Central memory CD4-positive, alpha-beta T cell (primary cell): ENCODE data around the gene GPR142.

Experiments
- DNase-seq: peaks from one replicate; pipeline ENCODE4 v3.0.0; 2022

The GPR142 gene

DNA sequence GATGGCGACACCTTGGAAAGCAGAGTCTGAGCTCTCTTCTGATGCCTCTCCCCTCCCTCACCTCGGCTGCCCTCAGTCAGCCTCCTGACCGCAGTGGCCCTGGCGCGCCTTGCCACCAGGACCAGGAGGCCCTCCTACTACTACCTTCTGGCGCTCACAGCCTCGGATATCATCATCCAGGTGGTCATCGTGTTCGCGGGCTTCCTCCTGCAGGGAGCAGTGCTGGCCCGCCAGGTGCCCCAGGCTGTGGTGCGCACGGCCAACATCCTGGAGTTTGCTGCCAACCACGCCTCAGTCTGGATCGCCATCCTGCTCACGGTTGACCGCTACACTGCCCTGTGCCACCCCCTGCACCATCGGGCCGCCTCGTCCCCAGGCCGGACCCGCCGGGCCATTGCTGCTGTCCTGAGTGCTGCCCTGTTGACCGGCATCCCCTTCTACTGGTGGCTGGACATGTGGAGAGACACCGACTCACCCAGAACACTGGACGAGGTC, 4.4 kb downstream of the GPR142 start:
- DNase-seq, result no peak

- DNase-seq, result no peak
Observed at GRCh38 chr17:74372426-74372825, 5.1 kb downstream of the GPR142 start.

DNA sequence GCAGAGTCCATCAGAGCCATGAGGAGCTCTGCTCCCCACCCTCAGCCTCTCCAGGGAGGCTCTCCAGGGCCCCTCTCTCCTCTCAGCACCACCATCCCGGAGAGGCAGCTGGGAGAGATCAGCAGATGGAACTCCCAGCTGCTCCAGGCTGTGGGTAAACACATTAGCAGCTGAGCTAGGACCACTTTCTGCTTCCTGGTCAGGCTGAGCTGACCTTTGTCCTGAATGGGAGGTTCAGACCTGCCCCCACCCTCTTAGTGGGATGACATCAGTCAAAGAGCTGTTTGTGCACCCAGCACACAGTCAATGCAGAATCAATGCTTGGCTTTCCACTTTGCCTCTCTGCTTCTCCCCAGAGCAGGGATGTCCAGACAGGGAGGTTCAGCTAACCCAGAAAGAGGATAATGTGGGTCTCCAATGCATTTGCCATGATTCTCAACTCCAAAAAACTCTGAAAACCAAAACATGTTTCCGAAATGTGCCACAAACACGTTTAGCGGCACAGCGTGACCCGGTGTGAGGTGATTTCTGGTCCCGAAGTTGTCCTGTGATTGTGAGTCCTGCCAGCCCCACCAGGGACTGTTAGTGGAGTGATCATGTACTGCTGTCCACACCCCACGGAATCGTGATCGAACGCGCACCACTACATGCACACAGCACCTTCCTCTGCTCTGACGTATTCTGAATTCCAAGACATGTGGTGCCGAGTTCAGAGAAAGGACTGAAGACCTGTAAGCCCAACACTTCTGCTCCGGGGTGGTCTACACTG, 6.7 kb downstream of the GPR142 start:
- DNase-seq, result no peak

GRCh38 chr17:74374858-74375257, 7.6 kb downstream of the GPR142 start:
- no peak for DNase-seq

DNA sequence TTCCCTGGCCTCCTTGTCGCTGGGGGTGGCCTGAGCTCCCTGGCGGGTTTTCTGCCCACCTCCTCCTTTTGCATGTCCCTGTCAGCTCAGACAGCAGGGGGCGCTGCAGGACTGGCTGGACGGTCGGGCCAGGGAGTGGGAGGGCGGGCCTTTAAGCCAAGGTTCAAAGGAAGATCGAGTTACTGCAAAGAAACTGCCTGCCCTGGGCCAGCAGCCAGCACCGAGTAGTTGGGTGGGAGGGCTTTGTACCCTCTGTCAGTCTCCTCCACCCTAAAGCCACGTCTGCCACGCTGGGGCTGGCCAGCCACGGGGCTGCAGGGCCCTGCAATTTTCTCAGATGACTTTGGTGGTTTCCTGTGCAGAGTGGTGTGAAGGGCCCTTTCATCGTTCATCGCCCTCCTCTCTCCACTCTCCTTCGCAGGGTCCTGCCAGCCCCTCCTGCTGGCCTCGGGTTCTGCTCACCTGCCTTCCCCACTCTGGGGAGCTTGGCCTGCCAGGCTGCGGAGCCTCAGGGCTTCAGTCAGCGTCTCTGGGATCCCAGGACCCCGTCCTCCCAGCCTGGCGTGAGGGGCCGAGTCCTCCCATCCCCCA, 12.3 kb downstream of the GPR142 start:
- peak; percentile 82 for DNase-seq

- DNase-seq, result no peak
Observed at GRCh38 chr17:74380086-74380958, 13.0 kb downstream of the GPR142 start.

- DNase-seq, result no peak
Observed at GRCh38 chr17:74380959-74381808, 13.9 kb downstream of the GPR142 start.

DNA sequence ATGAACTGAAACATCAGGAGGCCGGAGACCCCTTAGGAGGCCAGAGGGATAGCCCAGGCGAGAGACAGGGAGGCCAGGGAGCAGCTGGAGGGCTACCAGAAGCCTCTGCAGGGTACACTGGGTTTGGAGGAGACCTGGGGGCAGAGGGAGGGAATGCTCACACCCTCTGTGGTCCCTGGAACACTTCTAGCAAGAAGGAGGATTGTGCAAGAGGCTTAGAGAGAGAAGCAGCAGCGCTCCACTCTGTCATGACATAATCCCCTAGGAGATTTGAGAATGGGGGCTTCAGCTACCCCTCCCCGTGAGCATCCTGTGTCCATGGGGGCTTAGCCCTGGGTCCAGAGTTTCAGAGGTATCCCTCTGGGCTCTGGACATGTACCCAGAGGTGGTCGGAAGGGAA, 15.8 kb downstream of the GPR142 start:
- no peak for DNase-seq

GRCh38 chr17:74385201-74385600, 17.9 kb downstream of the GPR142 start:
- DNase-seq, result no peak

- no peak for DNase-seq
Observed at GRCh38 chr17:74386386-74386785, 19.1 kb downstream of the GPR142 start.

GRCh38 chr17:74387365-74388218, 20.3 kb downstream of the GPR142 start:
- no peak for DNase-seq

DNA sequence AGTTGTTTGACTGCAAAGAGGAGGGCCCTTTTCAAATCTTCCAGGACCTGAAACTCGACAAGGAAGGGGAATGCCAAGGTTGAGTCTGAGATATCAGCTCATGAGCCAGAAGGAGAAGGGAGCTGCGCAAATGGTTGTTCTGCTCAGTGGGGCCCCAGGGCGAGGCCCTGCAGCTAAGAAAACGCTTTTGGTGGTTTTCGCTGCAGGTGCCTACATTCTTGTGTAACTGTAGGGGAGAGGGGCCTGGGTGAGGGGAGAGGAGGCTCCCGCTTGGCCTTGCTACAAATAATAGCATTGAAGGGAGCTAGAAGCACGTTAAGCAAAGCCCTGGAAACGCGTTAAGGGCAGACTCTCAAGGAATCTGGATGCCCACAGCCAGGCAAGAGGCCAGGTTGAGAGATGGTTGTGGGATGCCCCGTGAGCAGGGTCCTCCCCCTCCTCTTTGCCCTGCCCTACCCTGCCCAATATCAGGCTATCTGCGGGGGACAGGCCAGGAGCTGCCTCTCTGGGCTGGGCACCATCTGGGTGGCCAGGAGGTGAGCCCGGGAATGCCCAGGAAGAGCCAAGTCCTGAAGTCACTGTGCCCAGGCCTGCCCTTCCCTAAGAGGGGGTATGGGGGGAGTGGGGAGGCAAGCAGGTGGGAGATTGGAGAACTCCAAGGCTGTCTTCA, 21.9 kb downstream of the GPR142 start:
- no peak for DNase-seq

- DNase-seq, result no peak
Observed at GRCh38 chr17:74389937-74390679, 22.8 kb downstream of the GPR142 start.

- no peak for DNase-seq
Observed at GRCh38 chr17:74390680-74391653, 23.7 kb downstream of the GPR142 start.

GRCh38 chr17:74391771-74392170, 24.5 kb downstream of the GPR142 start:
- DNase-seq, result no peak

DNA sequence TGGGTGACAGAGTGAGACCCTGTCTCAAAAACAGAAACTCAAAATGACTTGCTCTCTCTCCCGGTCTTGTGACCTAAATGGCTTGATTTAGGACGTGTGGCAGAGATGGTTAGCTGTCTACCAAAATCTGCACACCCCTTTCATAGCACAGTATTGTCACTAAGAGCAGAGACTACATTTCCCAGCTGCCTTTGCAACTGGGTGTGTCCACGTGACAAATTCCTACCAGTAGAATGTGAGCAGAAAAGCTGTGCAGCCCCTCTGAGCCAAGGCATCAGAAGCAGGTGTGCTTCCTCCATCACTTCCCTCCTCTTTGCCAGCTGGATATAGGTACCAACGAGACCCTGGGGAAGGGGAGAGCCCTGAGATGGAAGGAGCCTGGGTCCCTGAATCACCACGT, 25.5 kb downstream of the GPR142 start:
- no peak for DNase-seq

DNA sequence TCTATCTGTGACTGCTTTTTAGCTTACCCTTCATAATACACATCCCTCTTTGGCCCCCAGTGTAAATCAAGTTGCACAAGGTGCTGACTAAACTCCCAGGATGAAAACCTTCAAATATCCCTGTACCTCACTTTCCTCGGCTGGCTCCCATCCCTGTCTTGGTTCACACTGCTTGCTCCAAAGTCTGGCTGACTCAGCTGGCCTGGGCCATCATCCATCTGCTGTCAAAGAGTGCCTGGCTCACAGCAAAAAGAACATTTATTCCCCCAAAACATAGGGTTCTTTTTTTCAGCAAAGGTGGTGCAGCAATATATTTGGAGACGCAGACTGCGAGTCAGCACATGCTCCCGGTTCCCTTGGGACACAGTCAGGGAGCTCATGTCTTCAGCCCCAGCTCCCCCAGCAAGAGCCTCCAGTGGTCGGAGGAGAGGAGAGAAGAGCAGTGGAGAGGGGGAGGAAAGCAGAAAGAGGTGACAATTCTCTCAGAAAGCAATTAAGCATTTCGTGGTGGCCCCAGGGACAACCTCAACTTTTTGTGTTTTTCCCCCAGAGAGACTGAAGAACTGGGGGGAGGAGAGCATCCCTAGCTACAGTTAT, 26.1 kb downstream of the GPR142 start:
- no peak for DNase-seq

- no peak for DNase-seq
Observed at GRCh38 chr17:74394275-74394950, 27.1 kb downstream of the GPR142 start.
